Left colon (tissue), 2 donors: ENCODE results near the gene CASS4. TPM values are rescaled to one million over a fixed set of nuclear protein-coding genes. Genes with fewer than 3 reads are reported as not detected.

Experiments used
- ATAC-seq: fragments of 200-7000 bp; cut with Tn5 transposase; one replicate; pipeline ENCODE4 v1.9.1; 2020; ENCODE audit warnings: mild to moderate bottlenecking, moderate library complexity
- DNase-seq, 2 donors: peaks; one replicate each; pipeline ENCODE4 v3.0.0-alpha.2; 2020
- intact Hi-C, 2 donors: fragments of 100-400 bp; cut with DNase I in 1 of 2; cut with micrococcal nuclease in 1 of 2; formaldehyde crosslinking; loops; one replicate each; pipeline versions ENCODE4 v1.11.2 to v1.14.0; 2022; cut with DNase I, micrococcal nuclease
- total RNA-seq, 2 donors: library from RNA; stranded (reverse); fragmentation: NEBNext Ultra II Directional; extraction: Animal tissue kit (Norgen Biotek cat#: 25700); gene quantifications; one replicate each; pipeline ENCODE4 v1.2.1, GENCODE V29; 2021
- donor health status: DM: no; HTN: no; CAD: no.
- donor health status: DM: yes; HTN: yes; CAD: no.

Gene CASS4
- total RNA-seq, 2 donors from 2014 or later, result 0.46 to 1.3 TPM

DNA sequence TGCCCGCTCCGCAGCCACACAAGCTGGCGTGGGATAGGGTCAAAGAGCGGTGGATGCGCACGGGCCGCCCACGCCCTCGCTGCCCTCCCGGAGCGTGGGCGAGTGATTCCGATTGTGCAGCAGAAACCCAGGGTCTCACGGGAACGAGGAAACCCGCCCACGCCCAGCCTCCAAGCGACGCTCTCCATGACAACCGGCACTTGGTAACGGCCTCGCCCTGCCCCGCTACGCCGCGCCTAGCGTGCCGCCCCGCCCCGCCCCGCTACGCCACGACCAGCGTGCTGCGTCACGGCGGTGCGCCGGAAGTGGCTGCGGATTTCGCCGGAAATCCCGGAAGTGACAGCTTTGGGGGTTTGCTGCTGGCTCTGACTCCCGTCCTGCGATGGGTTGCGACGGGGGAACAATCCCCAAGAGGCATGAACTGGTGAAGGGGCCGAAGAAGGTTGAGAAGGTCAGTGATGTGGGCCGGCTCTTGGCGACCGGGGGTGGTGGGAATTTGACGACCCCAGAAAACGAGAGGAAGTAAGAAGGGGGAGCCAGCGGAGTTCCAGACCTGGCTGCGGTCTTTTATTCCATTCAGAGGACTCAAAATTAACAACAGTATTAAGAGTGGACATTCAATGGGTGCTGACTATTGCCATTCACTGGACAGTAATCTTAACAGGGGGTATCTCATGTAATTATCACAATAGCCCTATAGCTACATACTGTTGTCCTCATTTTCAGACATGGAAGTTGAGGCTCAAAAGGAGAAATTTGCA lies 56.4 kb downstream of the CASS4 start, which contains the start of gene RTF2:
Gene RTF2 (plus strand): TSS at position 312 of the 761 bp plus-strand sequence. CDS start 71 bp downstream, at position 383.
- intact Hi-C loops, result no loop called here
- ATAC-seq (peak; percentile 100), DNase-seq (peak; percentile 90 to 95)

DNA sequence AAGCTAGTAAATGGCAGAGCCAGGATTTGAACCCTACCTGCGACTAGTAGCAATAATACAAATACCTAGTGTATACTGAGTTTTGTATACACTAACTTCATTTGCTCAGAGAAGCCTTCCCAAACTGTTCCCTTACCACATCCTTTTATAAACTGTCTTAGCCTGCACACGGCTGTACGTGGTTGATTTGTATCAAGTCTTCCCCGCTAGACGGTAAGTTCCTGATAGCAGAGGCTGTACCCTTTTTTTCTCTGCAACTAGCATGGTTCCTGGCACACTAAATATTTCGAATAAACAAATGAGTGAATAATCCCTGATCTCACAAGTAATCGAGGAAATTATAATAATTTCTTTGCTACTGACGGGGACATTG lies 57.0 kb downstream of the CASS4 start:
- DNase-seq (no peak), ATAC-seq (no peak)
- intact Hi-C loops, result no loop called here

DNA sequence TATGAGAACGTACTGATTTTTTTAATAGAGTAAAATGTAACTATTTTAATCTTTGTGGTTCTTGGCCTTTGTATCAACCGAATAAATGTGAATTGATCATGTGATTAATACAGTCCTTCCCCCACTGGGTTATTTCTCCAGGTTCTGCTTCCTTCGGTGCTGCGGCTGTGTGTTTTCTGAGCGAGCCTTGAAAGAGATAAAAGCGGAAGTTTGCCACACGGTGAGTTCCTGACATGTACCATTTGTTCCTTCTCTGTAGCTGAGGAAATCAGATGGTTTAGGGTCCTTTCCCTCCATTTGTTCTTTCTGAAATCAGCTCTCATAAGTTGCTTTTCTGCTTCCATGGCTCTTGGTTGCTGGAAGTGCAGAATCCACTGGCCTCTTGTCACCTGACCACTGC lies 71.9 kb downstream of the CASS4 start:
- no peak for ATAC-seq
- intact Hi-C loops, result no loop called here
- DNase-seq, result no peak

DNA sequence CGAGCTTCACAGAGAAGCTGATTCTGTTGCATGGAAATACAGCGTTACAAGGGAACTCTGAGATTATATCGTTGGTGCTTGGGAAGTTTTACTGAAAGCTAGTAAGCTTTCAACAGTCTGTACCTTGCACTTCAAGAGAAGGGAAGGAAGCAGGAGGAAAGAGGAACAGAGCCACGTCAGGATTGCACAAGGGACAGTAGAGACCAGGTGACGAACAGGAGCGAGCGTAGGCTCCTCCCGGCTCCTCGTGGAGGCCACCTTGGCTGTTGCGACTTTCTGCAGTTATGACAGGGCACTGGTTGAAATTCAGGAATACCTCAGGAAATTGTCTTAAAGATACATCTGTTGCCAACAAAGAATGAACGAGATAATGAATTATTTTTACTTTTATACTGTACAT lies 75.2 kb downstream of the CASS4 start:
- ATAC-seq, result no peak
- intact Hi-C loops, result no loop called here

DNA sequence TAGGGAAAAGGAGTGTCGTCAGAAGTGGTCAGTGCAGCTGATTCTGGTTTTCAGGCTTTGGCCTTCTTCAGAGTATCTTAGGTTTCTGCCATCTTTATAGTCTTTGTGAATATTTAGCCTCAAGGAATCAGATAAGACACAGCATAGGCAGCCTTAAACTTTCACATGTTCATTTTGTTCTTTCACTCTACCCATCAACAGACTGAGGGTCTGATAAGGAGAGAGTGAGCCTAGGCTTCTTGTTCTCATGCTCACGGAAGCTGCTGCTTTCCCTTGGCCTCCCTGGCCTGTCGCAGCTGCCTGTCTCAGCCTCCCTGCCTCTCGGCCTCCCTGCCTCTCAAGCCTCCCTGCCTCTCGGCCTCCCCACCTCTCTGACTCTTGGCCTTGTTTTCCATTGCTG lies 76.5 kb downstream of the CASS4 start:
- intact Hi-C loops, result no loop called here
- ATAC-seq (no peak), DNase-seq (no peak)

More for the DNA sequence above, 75.2 kb downstream of the CASS4 start:
- no peak for DNase-seq

DNA sequence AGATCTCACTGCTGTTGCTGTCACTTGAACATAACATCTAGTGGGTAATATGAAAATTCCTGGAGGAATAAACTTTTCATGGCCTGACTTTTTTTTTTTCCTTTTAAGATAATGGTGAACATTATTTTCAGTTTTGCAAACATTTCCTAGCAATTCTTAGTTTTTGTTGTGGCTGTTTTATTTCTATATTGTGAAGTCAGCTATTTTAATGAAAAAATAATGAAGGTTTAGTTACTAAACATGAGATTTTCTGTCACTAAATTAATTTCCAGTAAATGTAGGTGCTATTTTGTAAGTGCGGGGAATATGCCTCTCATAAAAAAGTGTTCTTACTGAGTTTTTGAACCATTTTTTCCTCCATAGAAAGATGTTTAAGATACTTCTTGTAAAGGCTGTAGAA lies 89.1 kb downstream of the CASS4 start:
- ATAC-seq (no peak), DNase-seq (no peak)
- intact Hi-C loops, result no loop called here

DNA sequence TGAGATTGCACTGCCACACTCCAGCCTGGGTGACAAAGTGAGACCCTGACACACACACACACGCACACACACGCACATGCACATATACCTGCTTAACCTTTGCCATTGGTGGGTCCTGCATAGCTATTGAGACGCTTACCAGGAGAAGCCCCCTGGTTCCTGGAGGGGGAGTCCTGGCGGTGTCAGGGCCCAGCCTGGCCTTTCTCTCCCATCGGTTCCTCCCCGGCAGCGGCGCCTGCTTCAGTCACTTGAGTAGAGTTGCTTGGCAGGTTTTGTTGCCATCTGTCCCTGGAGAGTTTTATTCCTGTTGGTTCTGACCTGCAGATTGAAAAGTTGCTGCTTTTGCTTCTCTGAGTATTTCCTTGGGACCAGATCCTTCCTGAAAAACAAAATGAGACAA lies 91.9 kb downstream of the CASS4 start:
- DNase-seq, result no peak
- intact Hi-C loops, result no loop called here
- ATAC-seq, result no peak

DNA sequence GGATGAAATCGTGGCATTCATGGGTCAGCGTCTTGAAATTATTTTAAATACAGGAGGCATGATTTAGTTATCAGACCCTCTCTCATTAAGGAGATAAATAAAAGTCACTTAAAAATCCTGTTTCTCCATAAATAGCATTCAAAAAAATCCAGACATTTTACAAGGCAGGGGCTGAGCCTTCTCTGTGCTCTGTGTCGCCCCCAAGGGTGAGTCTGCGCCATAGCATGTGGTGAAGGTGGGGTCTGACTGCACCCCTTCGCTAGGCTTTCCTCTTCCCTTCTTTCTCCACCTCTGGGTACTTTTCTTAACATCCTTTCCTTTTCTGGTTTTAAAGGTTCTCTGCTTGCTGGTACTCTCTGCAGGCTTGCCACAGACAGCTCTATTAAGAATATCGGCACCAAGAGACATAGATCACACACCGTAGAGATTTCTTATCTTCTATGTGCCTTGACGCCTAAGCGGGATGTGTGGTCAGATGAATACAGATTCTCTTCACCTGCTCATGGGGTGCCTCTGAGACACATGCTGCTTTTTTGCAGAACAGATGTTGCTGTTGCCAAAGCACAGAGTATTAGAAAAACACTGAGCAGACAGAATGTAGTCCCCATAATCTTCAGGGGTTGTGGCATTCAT lies 92.4 kb downstream of the CASS4 start:
- intact Hi-C loops, result no loop called here
- DNase-seq, result no peak
- ATAC-seq, result no peak

DNA sequence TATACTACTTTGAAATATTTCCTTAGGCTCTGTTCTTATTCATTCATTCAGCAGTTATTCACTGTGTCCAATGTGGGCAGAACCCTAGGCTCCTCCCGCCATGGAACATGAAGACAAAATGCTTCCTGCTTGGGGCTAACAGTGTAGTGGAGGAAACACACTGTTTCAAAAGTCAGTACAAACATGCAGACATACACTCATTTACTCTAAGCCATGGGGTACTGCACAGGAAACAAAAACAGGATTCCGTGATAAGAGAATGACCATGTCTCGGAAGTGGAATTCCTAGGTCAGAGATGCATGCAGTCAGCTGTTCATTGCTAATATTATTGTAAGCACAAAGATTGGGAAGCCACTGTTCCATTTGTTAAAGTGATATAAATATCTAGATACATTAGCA lies 94.0 kb downstream of the CASS4 start:
- no peak for ATAC-seq
- intact Hi-C loops, result no loop called here
- DNase-seq, result no peak

Other genes starting within 250 kb of the CASS4 start
- gene MC3R, start 163.5 kb upstream of the CASS4 start, total RNA-seq, result not detected
- gene FAM210B, start 53.3 kb upstream of the CASS4 start, total RNA-seq, result 10 to 100 TPM; 30.2 to 35.3 TPM
- 10 to 100 TPM; 13.3 to 21.1 TPM for gene AURKA, start 20.0 kb upstream of the CASS4 start, total RNA-seq
- gene CSTF1, start 19.6 kb upstream of the CASS4 start, total RNA-seq, result 10 to 100 TPM; 22.9 to 23.1 TPM
- 10 to 100 TPM; 65.5 to 71.5 TPM for gene RTF2, start 56.4 kb downstream of the CASS4 start, total RNA-seq
- under 1 TPM; 0.34 to 0.39 TPM for gene FAM209A, start 112.5 kb downstream of the CASS4 start, total RNA-seq
- not detected for gene FAM209B, start 121.0 kb downstream of the CASS4 start, total RNA-seq
- gene TFAP2C, start 217.0 kb downstream of the CASS4 start, total RNA-seq, result 1 to 10 TPM in 1 of 2 donors, under 1 TPM in 1; 0.52 to 1.6 TPM